SK-N-SH treated with all-trans-retinoic acid at 6 μM for 48 hours (cell line): ENCODE data around the gene CENPO.

Experiments
- ARNTL ChIP-seq: fragments of 450-650 bp; formaldehyde crosslinking; IDR thresholded peaks from 2 replicates; pipeline ENCODE4 v1.5.0; 2020; ENCODE audit warnings: low read depth, mild to moderate bottlenecking, moderate library complexity, borderline replicate concordance
- CSDC2 ChIP-seq: fragments of 250-450 bp; sonication (Bioruptor Pico); IDR thresholded peaks from 2 replicates; pipeline ENCODE4 v1.5.0; 2020; ENCODE audit warnings: mild to moderate bottlenecking, moderate library complexity
- RARB ChIP-seq: fragments of 250-450 bp; sonication (Bioruptor Pico); IDR thresholded peaks from 2 replicates; pipeline ENCODE4 v1.8.0; 2021; ENCODE audit warnings: mild to moderate bottlenecking, moderate library complexity
- SNAI2 ChIP-seq: fragments of 250-450 bp; sonication (Bioruptor Pico); IDR thresholded peaks from 2 replicates; pipeline ENCODE4 v1.5.0; 2020; ENCODE audit warnings: mild to moderate bottlenecking, moderate library complexity
- ZC3H10 ChIP-seq: fragments of 250-450 bp; sonication (Bioruptor Pico); IDR thresholded peaks from 2 replicates; pipeline ENCODE4 v1.5.1; 2021; ENCODE audit warnings: mild to moderate bottlenecking, moderate library complexity
- ZNF565 ChIP-seq: fragments of 450-650 bp; formaldehyde crosslinking; conservative IDR thresholded peaks from 2 replicates; pipeline ENCODE4 v1.5.0; 2020; ENCODE audit warnings: low read depth, mild to moderate bottlenecking, moderate library complexity
- ZNF70 ChIP-seq: fragments of 450-650 bp; formaldehyde crosslinking; IDR thresholded peaks from 2 replicates; pipeline ENCODE4 v1.5.0; 2020; ENCODE audit warnings: mild to moderate bottlenecking, moderate library complexity
- TF ChIP-seq, protein P1 (sequence below): fragments of 250-450 bp; sonication (Bioruptor Pico); IDR thresholded peaks from 2 replicates; pipeline ENCODE4 v1.5.1; 2020; ENCODE audit warnings: low read depth, mild to moderate bottlenecking, moderate library complexity

DNA sequence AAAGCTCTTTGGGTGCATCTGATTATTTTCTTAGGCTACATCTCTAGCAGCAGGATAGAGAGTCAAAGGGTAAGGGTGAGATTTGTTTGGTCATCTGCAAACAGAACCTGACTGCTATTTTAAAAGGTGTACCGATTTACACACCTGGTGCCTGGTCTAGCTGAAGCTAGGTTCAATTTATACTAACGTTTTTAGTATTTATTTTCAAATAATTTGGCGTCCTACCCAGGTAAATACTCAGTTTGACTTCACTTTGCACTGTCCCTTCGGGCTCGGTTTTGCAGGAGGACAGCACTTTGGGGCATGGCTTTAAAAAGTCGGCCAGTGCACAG lies 717 bp upstream of the CENPO start:
- TF ChIP-seq, protein P1, sequence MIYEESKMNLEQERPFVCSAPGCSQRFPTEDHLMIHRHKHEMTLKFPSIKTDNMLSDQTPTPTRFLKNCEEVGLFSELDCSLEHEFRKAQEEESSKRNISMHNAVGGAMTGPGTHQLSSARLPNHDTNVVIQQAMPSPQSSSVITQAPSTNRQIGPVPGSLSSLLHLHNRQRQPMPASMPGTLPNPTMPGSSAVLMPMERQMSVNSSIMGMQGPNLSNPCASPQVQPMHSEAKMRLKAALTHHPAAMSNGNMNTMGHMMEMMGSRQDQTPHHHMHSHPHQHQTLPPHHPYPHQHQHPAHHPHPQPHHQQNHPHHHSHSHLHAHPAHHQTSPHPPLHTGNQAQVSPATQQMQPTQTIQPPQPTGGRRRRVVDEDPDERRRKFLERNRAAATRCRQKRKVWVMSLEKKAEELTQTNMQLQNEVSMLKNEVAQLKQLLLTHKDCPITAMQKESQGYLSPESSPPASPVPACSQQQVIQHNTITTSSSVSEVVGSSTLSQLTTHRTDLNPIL: no peak
- no peak for TF ChIP-seq SNAI2 (CRISPR knock-in tag)
- no peak for TF ChIP-seq ARNTL (CRISPR knock-in tag)
- TF ChIP-seq ZNF565 (CRISPR knock-in tag): no peak
- no peak for TF ChIP-seq RARB
- TF ChIP-seq ZC3H10 (CRISPR knock-in tag): no peak
- TF ChIP-seq CSDC2 (CRISPR knock-in tag): no peak
- TF ChIP-seq ZNF70 (CRISPR knock-in tag): no peak
